ENCODE data around the gene PRKACB.

The PRKACB gene

DNA sequence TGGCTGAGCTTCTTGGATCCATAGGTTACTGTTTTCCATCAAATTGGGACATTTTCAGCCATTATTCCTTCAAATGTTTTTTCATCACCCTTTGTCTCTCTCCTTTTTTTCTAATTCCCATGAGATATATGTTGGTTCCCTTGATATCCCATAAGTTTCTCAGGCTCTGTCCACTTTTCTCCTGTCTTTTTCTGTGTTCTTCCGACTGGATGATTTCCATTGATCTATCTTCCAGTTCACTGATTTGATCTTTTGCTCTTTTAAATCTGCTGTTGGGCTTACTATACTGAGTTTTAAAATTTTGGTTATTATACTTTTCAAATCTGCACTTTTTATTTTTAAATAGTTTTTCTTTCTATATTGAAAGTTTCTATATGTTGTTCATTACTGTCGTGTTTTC lies 18.2 kb downstream of the PRKACB start:
- Histone ChIP-seq H3K79me2 (ENCODE audit: control insufficient read depth, low read length) (peaks cover 97% of the 10 kb centered on the region), H3K36me3 (ENCODE audit: control insufficient read depth, low read length) (peaks cover 19% of the 10 kb centered on the region), H3K9me3 (ENCODE audit: control insufficient read depth, insufficient read depth, low read length) (no peaks in the 10 kb centered on the region), H3F3A (ENCODE audit: control insufficient read depth, insufficient read depth) (peaks cover 9% of the 10 kb centered on the region; the same call in 1 of the 2 replicates), H3K4me1 (ENCODE audit: control insufficient read depth, low read length) (peaks cover 43% of the 10 kb centered on the region), H3K4me2 (ENCODE audit: low read length) (no peak overlapping the region), H3K9me2 (replicated peaks; ENCODE audit: control insufficient read depth, low read length) (no peaks in the 10 kb centered on the region), H3K4me3 (ENCODE audit: low read length) (no peak overlapping the region), H4K20me1 (ENCODE audit: control insufficient read depth, insufficient read depth, low read depth, low read length) (no peaks in the 10 kb centered on the region), H3K27ac (ENCODE audit: low read depth, low read length) (no peak overlapping the region), H3K27me3 (ENCODE audit: control insufficient read depth, low read length) (no peaks in the 10 kb centered on the region)
- no peak for TF ChIP-seq EZH2phosphoT487 (IDR thresholded peaks at IDR 0.05; ENCODE audit: borderline replicate concordance, low read length)

DNA sequence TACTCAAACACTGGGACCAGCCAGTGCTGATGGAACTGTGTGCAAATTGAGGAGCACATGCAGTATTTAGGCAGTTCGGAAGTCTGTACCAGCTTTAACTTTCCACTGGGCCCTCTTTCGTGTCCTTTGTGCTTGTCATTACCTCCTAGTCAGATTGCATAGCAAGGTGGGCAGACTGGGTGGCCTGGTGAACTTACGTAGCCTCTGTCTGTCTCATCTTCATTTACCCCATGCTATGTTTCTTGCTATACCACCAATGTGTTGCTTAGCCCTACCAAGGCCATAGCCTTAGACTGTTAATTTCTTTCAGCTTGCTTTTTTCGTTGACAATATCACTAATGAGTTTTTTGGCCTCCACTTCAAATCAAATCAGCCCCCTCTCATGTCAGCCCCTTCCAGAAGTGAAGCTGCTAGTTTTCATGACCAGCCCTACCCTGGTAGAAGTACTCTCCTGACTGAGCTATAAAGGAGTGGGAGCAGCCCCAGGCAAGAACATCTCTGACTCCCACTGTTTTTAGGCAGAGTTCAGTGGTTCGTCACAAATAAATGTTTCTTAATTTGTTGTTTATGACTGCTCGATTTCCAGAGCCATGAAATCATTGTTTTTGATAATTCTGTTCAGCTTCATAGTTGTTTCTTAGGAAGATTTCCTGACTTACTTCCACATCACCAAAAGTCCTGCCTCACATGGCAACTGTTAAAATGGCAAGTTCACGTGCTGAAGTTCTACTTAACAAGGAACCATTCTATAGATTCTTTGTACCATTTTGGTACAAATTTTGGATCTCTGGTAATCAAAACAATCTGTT lies 19.3 kb downstream of the PRKACB start:
- no peak overlapping the region for H3K27ac ChIP-seq (ENCODE audit: low read depth, low read length)
- H3K27me3 ChIP-seq (ENCODE audit: control insufficient read depth, low read length) = no peaks in the 10 kb centered on the region
- peaks cover 48% of the 10 kb centered on the region for H3K4me1 ChIP-seq (ENCODE audit: control insufficient read depth, low read length)
- H3K36me3 ChIP-seq (ENCODE audit: control insufficient read depth, low read length) = peaks cover 12% of the 10 kb centered on the region; the same call in 1 of the 2 replicates
- H3K9me3 ChIP-seq (ENCODE audit: control insufficient read depth, insufficient read depth, low read length) = no peaks in the 10 kb centered on the region
- no peak for TF ChIP-seq EZH2phosphoT487 (IDR thresholded peaks at IDR 0.05; ENCODE audit: borderline replicate concordance, low read length)
- TF ChIP-seq, protein P1, sequence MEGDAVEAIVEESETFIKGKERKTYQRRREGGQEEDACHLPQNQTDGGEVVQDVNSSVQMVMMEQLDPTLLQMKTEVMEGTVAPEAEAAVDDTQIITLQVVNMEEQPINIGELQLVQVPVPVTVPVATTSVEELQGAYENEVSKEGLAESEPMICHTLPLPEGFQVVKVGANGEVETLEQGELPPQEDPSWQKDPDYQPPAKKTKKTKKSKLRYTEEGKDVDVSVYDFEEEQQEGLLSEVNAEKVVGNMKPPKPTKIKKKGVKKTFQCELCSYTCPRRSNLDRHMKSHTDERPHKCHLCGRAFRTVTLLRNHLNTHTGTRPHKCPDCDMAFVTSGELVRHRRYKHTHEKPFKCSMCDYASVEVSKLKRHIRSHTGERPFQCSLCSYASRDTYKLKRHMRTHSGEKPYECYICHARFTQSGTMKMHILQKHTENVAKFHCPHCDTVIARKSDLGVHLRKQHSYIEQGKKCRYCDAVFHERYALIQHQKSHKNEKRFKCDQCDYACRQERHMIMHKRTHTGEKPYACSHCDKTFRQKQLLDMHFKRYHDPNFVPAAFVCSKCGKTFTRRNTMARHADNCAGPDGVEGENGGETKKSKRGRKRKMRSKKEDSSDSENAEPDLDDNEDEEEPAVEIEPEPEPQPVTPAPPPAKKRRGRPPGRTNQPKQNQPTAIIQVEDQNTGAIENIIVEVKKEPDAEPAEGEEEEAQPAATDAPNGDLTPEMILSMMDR (IDR thresholded peaks at IDR 0.05; ENCODE audit: low read depth, low read length, poor library complexity, severe bottlenecking) = no peak
- peaks cover 9% of the 10 kb centered on the region; the same call in 1 of the 2 replicates for H3F3A ChIP-seq (ENCODE audit: control insufficient read depth, insufficient read depth)
- H3K4me3 ChIP-seq (ENCODE audit: low read length) = no peak overlapping the region
- 0 out of 2 replicates have a peak overlapping the region, but pooled peaks have one; percentile 5 for H3K4me2 ChIP-seq (ENCODE audit: low read length)
- H3K9me2 ChIP-seq (replicated peaks; ENCODE audit: control insufficient read depth, low read length) = no peaks in the 10 kb centered on the region
- no peaks in the 10 kb centered on the region for H4K20me1 ChIP-seq (ENCODE audit: control insufficient read depth, insufficient read depth, low read depth, low read length)
- H3K79me2 ChIP-seq (ENCODE audit: control insufficient read depth, low read length) = peaks cover 97% of the 10 kb centered on the region

DNA sequence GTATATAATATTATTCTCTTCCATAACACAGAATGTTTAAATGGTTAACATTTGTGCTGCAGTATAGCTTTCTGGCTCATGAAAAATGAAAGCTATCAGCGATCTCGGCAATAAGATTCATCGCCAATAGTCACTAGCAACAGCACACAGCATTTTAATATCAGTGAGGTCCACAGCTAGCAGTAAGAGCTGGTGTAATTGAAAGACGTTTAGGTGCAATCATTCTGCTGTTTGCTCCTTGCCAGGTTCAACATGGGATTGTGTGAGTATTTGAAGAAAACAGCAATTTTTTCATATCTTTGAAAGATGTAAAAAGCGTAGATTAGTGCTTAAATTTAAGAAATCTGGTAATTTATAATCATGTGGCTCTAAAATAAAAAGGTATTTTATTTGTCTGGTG lies 20.1 kb downstream of the PRKACB start:
- Histone ChIP-seq H3K9me3 (ENCODE audit: control insufficient read depth, insufficient read depth, low read length) (no peaks in the 10 kb centered on the region), H3K4me1 (ENCODE audit: control insufficient read depth, low read length) (peaks cover 54% of the 10 kb centered on the region), H3K27ac (ENCODE audit: low read depth, low read length) (no peak overlapping the region), H3K36me3 (ENCODE audit: control insufficient read depth, low read length) (peaks cover 12% of the 10 kb centered on the region; the same call in 1 of the 2 replicates), H3K4me3 (ENCODE audit: low read length) (peak overlapping the region; percentile 22), H3K4me2 (ENCODE audit: low read length) (peak overlapping the region; percentile 46), H3K79me2 (ENCODE audit: control insufficient read depth, low read length) (peaks cover 96% of the 10 kb centered on the region), H4K20me1 (ENCODE audit: control insufficient read depth, insufficient read depth, low read depth, low read length) (no peaks in the 10 kb centered on the region), H3F3A (ENCODE audit: control insufficient read depth, insufficient read depth) (peaks cover under 1% of the 10 kb centered on the region; the same call in 1 of the 2 replicates), H3K9me2 (replicated peaks; ENCODE audit: control insufficient read depth, low read length) (no peaks in the 10 kb centered on the region), H3K27me3 (ENCODE audit: control insufficient read depth, low read length) (no peaks in the 10 kb centered on the region)
- TF ChIP-seq, protein P1 (IDR thresholded peaks at IDR 0.05; ENCODE audit: low read depth, low read length, poor library complexity, severe bottlenecking) = no peak
- TF ChIP-seq EZH2phosphoT487 (IDR thresholded peaks at IDR 0.05; ENCODE audit: borderline replicate concordance, low read length) = no peak

DNA sequence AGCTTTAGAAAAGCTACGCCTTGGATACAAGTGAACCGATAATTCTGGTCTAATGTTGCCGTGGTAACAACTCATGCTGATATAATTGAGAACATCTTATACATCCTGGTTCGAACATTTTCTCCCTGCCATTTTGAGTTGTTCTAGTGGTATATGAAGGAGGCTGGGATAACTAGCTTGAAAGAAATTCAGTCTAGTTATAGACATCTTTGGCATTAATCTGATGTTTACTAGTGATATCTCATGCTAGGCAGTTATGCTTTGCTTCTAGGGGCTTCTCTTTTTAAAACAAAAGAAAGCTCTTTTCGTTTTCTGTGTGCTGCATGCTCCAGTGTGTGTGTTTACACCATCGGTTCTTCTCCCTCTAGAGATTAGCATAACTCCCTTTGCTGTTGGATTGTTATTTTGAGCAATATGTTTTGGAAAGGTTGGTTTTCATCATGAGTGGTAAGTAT lies 20.5 kb downstream of the PRKACB start:
- H3K27ac ChIP-seq (ENCODE audit: low read depth, low read length) = no peak overlapping the region
- H3K4me3 ChIP-seq (ENCODE audit: low read length) = peak overlapping the region; percentile 22

More for the DNA sequence above, 20.5 kb downstream of the PRKACB start:
- Histone ChIP-seq H3K36me3 (ENCODE audit: control insufficient read depth, low read length) (peaks cover 12% of the 10 kb centered on the region; the same call in 1 of the 2 replicates), H4K20me1 (ENCODE audit: control insufficient read depth, insufficient read depth, low read depth, low read length) (no peaks in the 10 kb centered on the region), H3K4me1 (ENCODE audit: control insufficient read depth, low read length) (peaks cover 53% of the 10 kb centered on the region), H3K9me2 (replicated peaks; ENCODE audit: control insufficient read depth, low read length) (no peaks in the 10 kb centered on the region), H3F3A (ENCODE audit: control insufficient read depth, insufficient read depth) (no peaks in the 10 kb centered on the region), H3K9me3 (ENCODE audit: control insufficient read depth, insufficient read depth, low read length) (no peaks in the 10 kb centered on the region), H3K4me2 (ENCODE audit: low read length) (peak overlapping the region; percentile 46), H3K79me2 (ENCODE audit: control insufficient read depth, low read length) (peaks cover 96% of the 10 kb centered on the region), H3K27me3 (ENCODE audit: control insufficient read depth, low read length) (no peaks in the 10 kb centered on the region)
- TF ChIP-seq, protein P1 (IDR thresholded peaks at IDR 0.05; ENCODE audit: low read depth, low read length, poor library complexity, severe bottlenecking) = no peak
- no peak for TF ChIP-seq EZH2phosphoT487 (IDR thresholded peaks at IDR 0.05; ENCODE audit: borderline replicate concordance, low read length)

Measured in DOHH2 (cell line).